Erythroblast (primary cell): Measurements from ENCODE around the gene GPR32.

Experiments
- GATA1 ChIP-seq: IDR thresholded peaks from 2 replicates; pipeline ENCODE4 v1.6.1; 2011; ENCODE audit warnings: low read depth, mild to moderate bottlenecking, control low read depth, low read length, moderate library complexity
- POLR2A ChIP-seq: IDR thresholded peaks from 2 replicates; pipeline ENCODE4 v1.6.1; 2011; ENCODE audit warnings: mild to moderate bottlenecking, low read length

DNA sequence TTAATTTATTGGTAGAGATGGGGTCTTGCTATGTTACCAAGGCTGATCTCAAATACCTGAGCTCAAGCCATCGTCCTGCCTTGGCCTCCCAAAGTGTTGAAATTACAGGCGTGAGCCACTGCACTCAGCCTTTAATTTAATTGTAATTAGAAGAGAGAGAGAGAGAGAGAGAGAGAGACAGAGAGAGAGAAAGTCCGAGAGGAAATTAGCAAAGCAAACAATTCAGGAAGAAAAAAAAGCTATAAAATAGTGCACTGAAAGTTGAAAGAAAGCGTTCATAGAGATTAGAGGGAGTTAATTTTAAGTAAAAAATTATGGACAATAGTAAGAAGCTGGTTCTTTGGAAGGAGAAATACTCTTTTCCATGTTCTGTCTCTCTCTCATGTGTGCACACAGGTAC lies 7.0 kb downstream of the GPR32 start:
- TF ChIP-seq POLR2A (no peak), GATA1 (no peak)
